ENCODE measurements around the gene FLYWCH1. TPM values are rescaled to one million over a fixed set of nuclear protein-coding genes. Genes with fewer than 3 reads are reported as not detected.

FLYWCH1 gene
- total and polyA plus RNA-seq, 9 of the 15 experiments (the other 6 are each of a cell fraction or from before 2014, with no cell fraction given): 0.18 to 33.6 (median 11.3) TPM

DNA sequence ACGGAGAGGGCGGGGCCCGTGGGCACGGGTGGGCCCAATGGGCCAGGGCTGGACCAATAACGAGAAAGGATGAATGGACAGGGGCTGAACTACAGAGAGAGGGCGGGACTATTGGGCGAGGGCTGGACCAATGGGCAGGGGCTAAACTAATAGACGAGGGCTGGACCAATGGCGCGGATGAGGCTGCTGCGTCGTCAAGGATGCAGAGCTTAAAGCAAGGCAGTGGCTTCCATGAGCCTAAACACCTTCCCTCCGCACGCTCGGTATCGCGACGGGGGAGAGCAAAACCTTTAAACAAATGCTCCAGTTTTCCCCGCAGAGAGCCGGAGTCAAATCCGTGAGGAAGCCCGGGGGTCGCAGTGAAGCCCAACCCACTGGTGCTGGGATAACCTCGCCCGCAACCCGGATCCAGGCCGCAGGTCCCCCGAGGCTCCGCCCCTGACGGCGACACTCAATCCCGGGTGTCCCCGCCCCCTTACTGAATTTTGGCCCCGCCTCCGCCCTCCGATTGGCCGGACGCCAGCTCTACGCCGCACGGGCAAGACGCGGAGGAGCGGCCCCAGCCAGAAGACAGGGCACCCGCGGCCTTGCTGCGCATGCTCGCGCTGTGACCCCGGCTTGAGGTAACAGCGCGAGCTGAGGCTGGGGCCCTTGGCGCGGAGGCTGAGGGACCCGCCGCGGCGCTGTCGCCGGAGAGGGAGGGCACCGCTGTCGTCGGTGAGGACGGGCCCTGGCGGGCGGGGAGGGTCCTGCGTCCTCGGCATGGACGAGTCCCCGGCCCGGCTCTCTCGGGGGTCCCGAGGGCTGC, 28.9 kb upstream of the FLYWCH1 start, which contains the start of gene FLYWCH2 (continued):
- no peak for TF ChIP-seq TCF7 (IDR thresholded peaks at IDR 0.05; ENCODE audit: borderline replicate concordance)
- TF ChIP-seq ZNF431 (CRISPR knock-in tag; IDR thresholded peaks at IDR 0.05): peak; percentile 74; the same call in 1 of the 2 replicates
- no peak for TF ChIP-seq MAFG (tag; conservative IDR thresholded peaks at IDR 0.05)
- TF ChIP-seq POLR2G (IDR thresholded peaks at IDR 0.05; ENCODE audit: low read depth, low read length): peak; percentile 92
- TF ChIP-seq PHTF2 (CRISPR knock-in tag; IDR thresholded peaks at IDR 0.05): no peak
- peak; percentile 79 for TF ChIP-seq SMAD4 (CRISPR knock-in tag; conservative IDR thresholded peaks at IDR 0.05)
- peak; percentile 74; the same call in 1 of the 2 replicates for TF ChIP-seq BRD4 (IDR thresholded peaks at IDR 0.05)
- peak; percentile 86 for TF ChIP-seq SUPT5H (IDR thresholded peaks at IDR 0.05)
- peak; percentile 89 for TF ChIP-seq MEIS2 (IDR thresholded peaks at IDR 0.05; ENCODE audit: partially characterized antibody)
- TF ChIP-seq, protein P1, sequence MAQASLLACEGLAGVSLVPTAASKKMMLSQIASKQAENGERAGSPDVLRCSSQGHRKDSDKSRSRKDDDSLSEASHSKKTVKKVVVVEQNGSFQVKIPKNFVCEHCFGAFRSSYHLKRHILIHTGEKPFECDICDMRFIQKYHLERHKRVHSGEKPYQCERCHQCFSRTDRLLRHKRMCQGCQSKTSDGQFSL (CRISPR knock-in tag; IDR thresholded peaks at IDR 0.05): no peak
- TF ChIP-seq, protein P1 (tag; IDR thresholded peaks at IDR 0.05): no peak
- TF ChIP-seq, protein P2, sequence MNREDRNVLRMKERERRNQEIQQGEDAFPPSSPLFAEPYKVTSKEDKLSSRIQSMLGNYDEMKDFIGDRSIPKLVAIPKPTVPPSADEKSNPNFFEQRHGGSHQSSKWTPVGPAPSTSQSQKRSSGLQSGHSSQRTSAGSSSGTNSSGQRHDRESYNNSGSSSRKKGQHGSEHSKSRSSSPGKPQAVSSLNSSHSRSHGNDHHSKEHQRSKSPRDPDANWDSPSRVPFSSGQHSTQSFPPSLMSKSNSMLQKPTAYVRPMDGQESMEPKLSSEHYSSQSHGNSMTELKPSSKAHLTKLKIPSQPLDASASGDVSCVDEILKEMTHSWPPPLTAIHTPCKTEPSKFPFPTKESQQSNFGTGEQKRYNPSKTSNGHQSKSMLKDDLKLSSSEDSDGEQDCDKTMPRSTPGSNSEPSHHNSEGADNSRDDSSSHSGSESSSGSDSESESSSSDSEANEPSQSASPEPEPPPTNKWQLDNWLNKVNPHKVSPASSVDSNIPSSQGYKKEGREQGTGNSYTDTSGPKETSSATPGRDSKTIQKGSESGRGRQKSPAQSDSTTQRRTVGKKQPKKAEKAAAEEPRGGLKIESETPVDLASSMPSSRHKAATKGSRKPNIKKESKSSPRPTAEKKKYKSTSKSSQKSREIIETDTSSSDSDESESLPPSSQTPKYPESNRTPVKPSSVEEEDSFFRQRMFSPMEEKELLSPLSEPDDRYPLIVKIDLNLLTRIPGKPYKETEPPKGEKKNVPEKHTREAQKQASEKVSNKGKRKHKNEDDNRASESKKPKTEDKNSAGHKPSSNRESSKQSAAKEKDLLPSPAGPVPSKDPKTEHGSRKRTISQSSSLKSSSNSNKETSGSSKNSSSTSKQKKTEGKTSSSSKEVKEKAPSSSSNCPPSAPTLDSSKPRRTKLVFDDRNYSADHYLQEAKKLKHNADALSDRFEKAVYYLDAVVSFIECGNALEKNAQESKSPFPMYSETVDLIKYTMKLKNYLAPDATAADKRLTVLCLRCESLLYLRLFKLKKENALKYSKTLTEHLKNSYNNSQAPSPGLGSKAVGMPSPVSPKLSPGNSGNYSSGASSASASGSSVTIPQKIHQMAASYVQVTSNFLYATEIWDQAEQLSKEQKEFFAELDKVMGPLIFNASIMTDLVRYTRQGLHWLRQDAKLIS (CRISPR knock-in tag; IDR thresholded peaks at IDR 0.05): no peak
- TF ChIP-seq SMARCE1 (IDR thresholded peaks at IDR 0.05): no peak
- peak; percentile 81; the same call in 1 of the 2 replicates for TF ChIP-seq L3MBTL2 (IDR thresholded peaks at IDR 0.05)
- TF ChIP-seq RBBP5 (IDR thresholded peaks at IDR 0.05; ENCODE audit: borderline replicate concordance, insufficient read depth, low read length, poor library complexity, severe bottlenecking): peak; percentile 86
- no peak for TF ChIP-seq JUN (IDR thresholded peaks at IDR 0.05; ENCODE audit: borderline replicate concordance, low read depth, low read length)
- TF ChIP-seq JUN (CRISPR knock-in tag; IDR thresholded peaks at IDR 0.05; ENCODE audit: borderline replicate concordance): peak; percentile 36; the same call in 1 of the 2 replicates
- no peak for TF ChIP-seq ZNF354B (CRISPR knock-in tag; IDR thresholded peaks at IDR 0.05)
- no peak for TF ChIP-seq IRF2 (CRISPR knock-in tag; IDR thresholded peaks at IDR 0.05)
- peak; percentile 52 for TF ChIP-seq SAP30 (IDR thresholded peaks at IDR 0.05; ENCODE audit: borderline replicate concordance, insufficient read depth, low read depth, low read length, poor library complexity, severe bottlenecking)
- peak; percentile 93 for TF ChIP-seq KDM2B (CRISPR knock-in tag; IDR thresholded peaks at IDR 0.05)
- no peak for TF ChIP-seq MECOM (CRISPR knock-in tag; IDR thresholded peaks at IDR 0.05)
- no peak for TF ChIP-seq NR2C1 (IDR thresholded peaks at IDR 0.05)
- TF ChIP-seq NR2C1 (tag; IDR thresholded peaks at IDR 0.05): no peak

Measured in K562 (cell line).